Activated CD4-positive, alpha-beta T cell treated with anti-CD3 and anti-CD28 coated beads, Interleukin-2, amount 10 ng/mL, durations not matched to agents 7 days and 5 days (primary cell): ENCODE data around the gene EEFSEC. TPM values are rescaled to one million over a fixed set of nuclear protein-coding genes. Genes with fewer than 3 reads are reported as not detected.

Experiments
- CTCF ChIA-PET: fragments of 350-600 bp; sonication (Branson Sonifier 250); formaldehyde crosslinking; loops from one replicate; lab custom pipeline; 2021; ENCODE audit warnings: antibody characterized with exemption; lab: Charles Lee
- POLR2A ChIA-PET: fragments of 350-600 bp; sonication (Branson Sonifier 250); formaldehyde crosslinking; loops from one replicate; lab custom pipeline; 2021; ENCODE audit warnings: antibody characterized with exemption; lab: Charles Lee
- DNase-seq: peaks from one replicate; pipeline ENCODE4 v3.0.0-alpha.2; 2020
- H3K27ac Mint-ChIP-seq: one replicate; pipeline ENCODE4 v1.8.0; 2021; ENCODE audit warnings: mild to moderate bottlenecking, moderate library complexity, mixed read lengths
- H3K27me3 Mint-ChIP-seq: one replicate; pipeline ENCODE4 v1.8.0; 2021; ENCODE audit warnings: mixed read lengths
- H3K36me3 Mint-ChIP-seq: one replicate; pipeline ENCODE4 v1.8.0; 2021; ENCODE audit warnings: low read depth, mixed read lengths
- H3K4me1 Mint-ChIP-seq: one replicate; pipeline ENCODE4 v1.8.0; 2021; ENCODE audit warnings: mixed read lengths
- H3K4me3 Mint-ChIP-seq: one replicate; pipeline ENCODE4 v1.8.0; 2021; ENCODE audit warnings: mild to moderate bottlenecking, moderate library complexity, mixed read lengths
- H3K9me3 Mint-ChIP-seq: one replicate; pipeline ENCODE4 v1.8.0; 2021; ENCODE audit warnings: mixed read lengths
- total RNA-seq, 2 experiments: library from RNA; stranded (reverse); gene quantifications; one replicate each; pipeline ENCODE4 v1.2.3, GENCODE V29; 2021

EEFSEC gene
- total RNA-seq, 2 experiments from 2014 or later, result 16.6 to 17.1 TPM

- H3K36me3 Mint-ChIP-seq, result no peaks in the 10 kb centered on the region
- POLR2A ChIA-PET, result no interaction called here
- H3K27ac Mint-ChIP-seq, result no peak overlapping the region
- H3K27me3 Mint-ChIP-seq, result no peaks in the 10 kb centered on the region
- H3K4me1 Mint-ChIP-seq, result peaks cover 4% of the 10 kb centered on the region
- CTCF ChIA-PET, result interaction anchor here (1.1 to 1.8 kb wide), 4 partner anchors 8 to 48 kb away, joined by 3 to 6 read pairs (median 4); no protein-coding TSS in a partner anchor
- H3K9me3 Mint-ChIP-seq, result no peaks in the 10 kb centered on the region
- no peak for DNase-seq
- H3K4me3 Mint-ChIP-seq, result no peak overlapping the region
Observed at GRCh38 chr3:128369881-128370642, 216.8 kb downstream of the EEFSEC start.

GRCh38 chr3:128372281-128372680, 219.0 kb downstream of the EEFSEC start:
- CTCF ChIA-PET, result no interaction called here
- POLR2A ChIA-PET, result no interaction called here

GRCh38 chr3:128372707-128373533, 219.6 kb downstream of the EEFSEC start:
- ChIA-PET CTCF (interaction anchor here (1.0 kb wide), 1 partner anchor 278 kb away, joined by 4 read pairs; no protein-coding TSS in a partner anchor), POLR2A (no interaction called here)
- no peak for DNase-seq
- H3K27ac Mint-ChIP-seq, result no peak overlapping the region
- H3K4me3 Mint-ChIP-seq, result no peak overlapping the region
- H3K4me1 Mint-ChIP-seq, result peaks cover 4% of the 10 kb centered on the region
- no peaks in the 10 kb centered on the region for H3K9me3 Mint-ChIP-seq
- no peaks in the 10 kb centered on the region for H3K36me3 Mint-ChIP-seq
- no peaks in the 10 kb centered on the region for H3K27me3 Mint-ChIP-seq

More at GRCh38 chr3:128372281-128372680, 219.0 kb downstream of the EEFSEC start:
- Mint-ChIP-seq H3K4me1 (peaks cover 4% of the 10 kb centered on the region), H3K27ac (no peak overlapping the region), H3K36me3 (no peaks in the 10 kb centered on the region), H3K4me3 (no peak overlapping the region), H3K9me3 (no peaks in the 10 kb centered on the region), H3K27me3 (no peaks in the 10 kb centered on the region)
- no peak for DNase-seq

GRCh38 chr3:128374746-128375445, 221.6 kb downstream of the EEFSEC start:
- H3K27ac Mint-ChIP-seq, result no peak overlapping the region
- H3K9me3 Mint-ChIP-seq, result no peaks in the 10 kb centered on the region
- ChIA-PET POLR2A (no interaction called here), CTCF (interaction anchor here (1.0 to 1.9 kb wide), 2 partner anchors 12 to 241 kb away, joined by 3 to 4 read pairs; no protein-coding TSS in a partner anchor)
- H3K27me3 Mint-ChIP-seq, result no peaks in the 10 kb centered on the region
- peaks cover 4% of the 10 kb centered on the region for H3K4me1 Mint-ChIP-seq
- H3K36me3 Mint-ChIP-seq, result no peaks in the 10 kb centered on the region
- H3K4me3 Mint-ChIP-seq, result no peak overlapping the region
- no peak for DNase-seq

GRCh38 chr3:128376516-128376915, 223.2 kb downstream of the EEFSEC start:
- H3K36me3 Mint-ChIP-seq, result no peaks in the 10 kb centered on the region
- H3K4me1 Mint-ChIP-seq, result peaks cover 4% of the 10 kb centered on the region
- CTCF ChIA-PET, result interaction anchor here (1.9 kb wide), 1 partner anchor 14 kb away, joined by 4 read pairs; no protein-coding TSS in a partner anchor
- POLR2A ChIA-PET, result no interaction called here
- H3K27ac Mint-ChIP-seq, result no peak overlapping the region
- no peak overlapping the region for H3K4me3 Mint-ChIP-seq
- DNase-seq, result no peak
- no peaks in the 10 kb centered on the region for H3K9me3 Mint-ChIP-seq
- H3K27me3 Mint-ChIP-seq, result no peaks in the 10 kb centered on the region

GRCh38 chr3:128378631-128379347, 225.5 kb downstream of the EEFSEC start:
- ChIA-PET CTCF (interaction anchor here (0.5 kb wide), 1 partner anchor 1396 kb away, joined by 3 read pairs; the partner anchor contains the start of gene PLXNA1), POLR2A (no interaction called here)
- DNase-seq, result no peak
- Mint-ChIP-seq H3K27ac (no peak overlapping the region), H3K9me3 (no peaks in the 10 kb centered on the region), H3K36me3 (no peaks in the 10 kb centered on the region), H3K4me3 (no peak overlapping the region), H3K4me1 (no peaks in the 10 kb centered on the region), H3K27me3 (no peaks in the 10 kb centered on the region)

GRCh38 chr3:128379367-128380160, 226.3 kb downstream of the EEFSEC start:
- Mint-ChIP-seq H3K9me3 (no peaks in the 10 kb centered on the region), H3K27ac (no peak overlapping the region)

GRCh38 chr3:128380295-128380694, 227.0 kb downstream of the EEFSEC start:
- ChIA-PET POLR2A (no interaction called here), CTCF (no interaction called here)
- no peaks in the 10 kb centered on the region for H3K27me3 Mint-ChIP-seq

More at GRCh38 chr3:128379367-128380160, 226.3 kb downstream of the EEFSEC start:
- DNase-seq, result no peak
- Mint-ChIP-seq H3K27me3 (no peaks in the 10 kb centered on the region), H3K4me1 (no peaks in the 10 kb centered on the region), H3K36me3 (no peaks in the 10 kb centered on the region), H3K4me3 (no peak overlapping the region)
- CTCF ChIA-PET, result interaction anchor here (0.5 kb wide), 1 partner anchor 1397 kb away, joined by 3 read pairs; the partner anchor contains the start of gene PLXNA1
- POLR2A ChIA-PET, result no interaction called here

GRCh38 chr3:128380719-128381118, 227.4 kb downstream of the EEFSEC start:
- Mint-ChIP-seq H3K36me3 (no peaks in the 10 kb centered on the region), H3K27me3 (no peaks in the 10 kb centered on the region), H3K9me3 (no peaks in the 10 kb centered on the region), H3K4me3 (no peak overlapping the region), H3K27ac (no peak overlapping the region), H3K4me1 (no peaks in the 10 kb centered on the region)
- DNase-seq, result no peak
- CTCF ChIA-PET, result no interaction called here
- POLR2A ChIA-PET, result no interaction called here

More at GRCh38 chr3:128380295-128380694, 227.0 kb downstream of the EEFSEC start:
- DNase-seq, result no peak
- no peaks in the 10 kb centered on the region for H3K36me3 Mint-ChIP-seq
- no peak overlapping the region for H3K27ac Mint-ChIP-seq
- H3K4me1 Mint-ChIP-seq, result no peaks in the 10 kb centered on the region
- no peak overlapping the region for H3K4me3 Mint-ChIP-seq
- no peaks in the 10 kb centered on the region for H3K9me3 Mint-ChIP-seq

- CTCF ChIA-PET, result no interaction called here
- H3K4me3 Mint-ChIP-seq, result no peak overlapping the region
- H3K36me3 Mint-ChIP-seq, result no peaks in the 10 kb centered on the region
- H3K4me1 Mint-ChIP-seq, result no peaks in the 10 kb centered on the region
- no peak overlapping the region for H3K27ac Mint-ChIP-seq
- POLR2A ChIA-PET, result interaction anchor here (0.5 kb wide), 1 partner anchor 141 kb away, joined by 3 read pairs; no protein-coding TSS in a partner anchor
- no peaks in the 10 kb centered on the region for H3K9me3 Mint-ChIP-seq
- no peak for DNase-seq
- H3K27me3 Mint-ChIP-seq, result no peaks in the 10 kb centered on the region
Observed at GRCh38 chr3:128381609-128382008, 228.3 kb downstream of the EEFSEC start.

- Mint-ChIP-seq H3K4me1 (no peaks in the 10 kb centered on the region), H3K36me3 (no peaks in the 10 kb centered on the region), H3K9me3 (no peaks in the 10 kb centered on the region)
Observed at GRCh38 chr3:128382221-128382807, 229.0 kb downstream of the EEFSEC start.

More at GRCh38 chr3:128382221-128382807, 229.0 kb downstream of the EEFSEC start:
- H3K27ac Mint-ChIP-seq, result no peak overlapping the region
- no peak for DNase-seq
- no peaks in the 10 kb centered on the region for H3K27me3 Mint-ChIP-seq
- ChIA-PET POLR2A (interaction anchor here (0.5 kb wide), 1 partner anchor 309 kb away, joined by 3 read pairs; no protein-coding TSS in a partner anchor), CTCF (interaction anchor here (0.9 to 2.5 kb wide), 2 partner anchors 12 to 17 kb away, joined by 3 to 6 read pairs; no protein-coding TSS in a partner anchor)
- no peak overlapping the region for H3K4me3 Mint-ChIP-seq
